Activated effector memory CD4-positive, alpha-beta T cell treated with anti-CD3 and anti-CD28 coated beads, Interleukin-2, amount 50 U/mL, for 16 hours (primary cell): ENCODE data around the gene ABHD10.

ENCODE experiments used
- DNase-seq: peaks from one replicate; pipeline ENCODE4 v3.0.0-alpha.2; 2020

The ABHD10 gene

GRCh38 chr3:112002096-112002971 is 23.5 kb downstream of the ABHD10 start:
- DNase-seq = peak; percentile 82

- DNase-seq = no peak
These were observed 24.7 kb downstream of the ABHD10 start for GRCh38 chr3:112003321-112004080.

- no peak for DNase-seq
These were observed 25.4 kb downstream of the ABHD10 start for GRCh38 chr3:112004187-112004586.

DNA sequence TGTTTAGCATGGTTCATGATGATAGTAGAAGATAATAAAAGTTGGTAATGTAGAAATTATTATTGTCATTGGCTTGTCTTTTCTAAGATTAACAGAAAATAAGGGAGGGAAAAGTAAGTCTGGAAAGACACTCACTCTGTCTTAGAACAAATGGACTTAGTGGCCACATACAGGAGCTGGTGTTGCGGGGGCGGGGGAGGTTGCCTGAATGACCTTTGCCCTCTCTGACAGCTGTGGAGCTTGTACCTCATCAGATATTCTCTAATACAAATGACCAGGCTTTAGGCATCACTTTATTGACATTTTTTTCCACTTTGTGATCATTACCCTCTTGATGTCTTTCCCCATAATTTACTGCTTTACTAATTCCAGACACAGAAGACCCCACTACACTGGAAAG is 25.8 kb downstream of the ABHD10 start:
- no peak for DNase-seq

DNA sequence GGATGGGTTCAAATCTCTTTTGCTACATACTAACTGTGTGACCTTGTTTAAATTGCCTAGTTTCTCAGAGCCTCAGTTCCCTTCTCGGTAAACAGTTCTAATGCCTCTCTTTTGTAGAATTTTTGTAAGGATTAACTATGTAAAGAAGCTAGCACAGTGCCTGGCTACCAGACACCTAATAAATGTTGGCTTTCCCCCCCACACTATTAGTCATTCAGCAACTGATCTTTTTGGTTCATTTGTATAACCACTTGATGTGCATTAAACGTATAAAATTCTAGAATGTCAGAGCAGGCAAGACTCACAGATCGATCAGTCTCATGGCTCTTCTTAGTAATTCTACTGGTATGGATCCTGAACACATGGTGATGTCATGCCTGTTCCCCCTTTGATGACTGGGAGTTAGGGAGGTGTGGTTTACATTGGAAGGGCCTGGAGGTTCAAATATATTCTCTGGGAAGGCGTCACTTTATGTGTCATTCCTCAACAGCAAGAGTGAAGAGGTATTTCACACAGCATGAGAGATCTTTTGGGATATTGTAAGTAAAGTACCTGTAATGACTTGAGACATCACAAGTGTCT is 26.4 kb downstream of the ABHD10 start:
- DNase-seq = no peak

GRCh38 chr3:112007633-112008032 is 28.8 kb downstream of the ABHD10 start:
- DNase-seq = no peak

GRCh38 chr3:112009670-112010069 is 30.8 kb downstream of the ABHD10 start:
- DNase-seq = no peak

DNA sequence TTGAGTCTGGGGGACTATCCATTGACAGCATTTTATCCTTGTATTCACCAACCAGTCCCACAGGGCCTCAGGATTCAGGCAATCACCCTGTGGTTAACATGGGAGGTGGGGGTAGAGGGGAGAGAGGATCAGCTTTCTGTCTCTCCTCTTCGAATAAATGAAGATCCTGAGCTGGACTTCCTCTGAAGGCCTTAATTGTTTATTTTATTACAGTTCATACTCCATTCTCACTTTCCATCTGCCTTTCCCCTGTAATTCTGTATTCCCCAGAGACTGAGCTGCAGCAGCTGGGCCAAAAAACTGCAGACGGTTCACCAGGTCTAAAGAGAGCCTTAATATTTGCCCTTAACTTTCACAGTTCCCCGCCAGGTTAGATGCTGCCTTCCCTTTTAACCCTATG is 31.8 kb downstream of the ABHD10 start:
- no peak for DNase-seq

- DNase-seq = no peak
These were observed 32.6 kb downstream of the ABHD10 start for GRCh38 chr3:112011376-112011940.

DNA sequence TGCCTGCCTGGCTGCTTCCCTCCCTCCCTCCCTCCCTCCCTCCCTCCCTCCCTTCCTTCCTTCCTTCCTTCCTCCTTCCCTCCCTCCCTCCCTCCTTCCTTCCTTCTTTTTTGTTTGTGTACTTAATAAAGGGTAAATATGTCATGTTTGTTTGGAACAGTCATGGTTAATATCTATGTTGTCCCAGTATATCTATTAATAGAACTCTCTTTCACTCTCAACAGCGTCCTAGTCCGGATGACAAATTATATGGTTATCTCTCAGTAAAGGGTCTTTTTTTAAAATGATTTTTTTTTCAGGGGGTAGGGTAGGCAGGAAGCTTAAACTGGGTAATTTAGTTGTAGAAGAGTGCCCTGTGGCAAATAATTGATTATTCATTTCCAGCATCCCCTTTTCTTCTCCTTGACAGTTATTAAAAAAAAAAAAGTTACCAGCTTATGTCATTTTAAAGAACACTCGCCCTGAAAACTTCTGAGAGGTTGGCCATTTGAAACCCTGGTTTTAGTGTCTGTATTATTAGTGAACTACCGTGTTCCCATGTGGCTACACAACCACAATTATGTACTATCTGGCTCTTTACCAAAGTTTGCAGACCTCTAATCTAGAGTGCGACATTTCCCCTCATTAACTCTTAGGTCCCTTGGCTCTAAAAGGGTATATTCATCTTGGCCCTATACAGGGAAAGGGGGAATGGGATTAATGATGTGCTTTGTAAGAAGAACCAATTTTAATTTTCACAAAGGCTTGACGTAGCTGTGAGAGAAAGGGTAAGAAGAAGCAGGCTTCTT is 33.6 kb downstream of the ABHD10 start:
- DNase-seq = no peak

- peak; percentile 84 for DNase-seq
These were observed 34.4 kb downstream of the ABHD10 start for GRCh38 chr3:112013058-112013783.

DNA sequence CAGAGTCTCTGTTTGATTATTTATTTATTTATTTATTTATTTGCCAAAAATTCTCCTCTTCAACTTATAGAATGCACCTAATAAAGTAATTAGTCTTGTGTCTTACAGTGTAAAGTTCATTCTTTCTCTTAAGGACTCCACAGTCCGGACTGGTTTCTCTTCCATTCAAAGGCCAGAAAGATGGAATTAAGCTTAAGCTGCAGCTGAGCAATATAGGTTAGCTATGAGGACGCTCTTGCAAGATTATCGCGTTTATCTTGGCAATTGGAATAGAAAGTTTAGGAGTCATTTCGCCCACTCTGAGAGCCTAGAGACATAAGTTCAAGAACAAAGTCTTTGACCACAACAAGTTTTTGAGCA is 34.9 kb downstream of the ABHD10 start:
- DNase-seq = no peak

- DNase-seq = no peak
These were observed 38.3 kb downstream of the ABHD10 start for GRCh38 chr3:112017091-112017490.

GRCh38 chr3:112018712-112019111 is 39.9 kb downstream of the ABHD10 start:
- no peak for DNase-seq

DNA sequence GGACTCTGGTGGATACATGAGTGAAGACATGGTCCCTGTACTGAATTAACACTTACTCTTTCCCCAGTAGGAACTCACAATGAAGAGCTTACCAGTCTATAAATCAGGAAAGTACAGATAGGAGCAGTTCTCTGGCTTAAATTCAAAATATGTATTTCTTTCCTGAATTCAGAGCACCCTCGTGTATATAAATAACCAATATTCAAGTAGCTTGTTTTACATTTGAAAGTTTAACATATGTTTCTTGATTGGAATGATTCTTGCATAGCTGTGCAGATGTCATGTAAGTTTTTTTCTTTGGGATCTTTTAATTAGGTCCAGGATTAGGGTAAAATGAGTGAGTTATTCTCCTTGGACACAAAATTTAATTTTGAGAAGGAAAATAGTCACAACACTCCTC is 40.9 kb downstream of the ABHD10 start:
- DNase-seq = no peak

DNA sequence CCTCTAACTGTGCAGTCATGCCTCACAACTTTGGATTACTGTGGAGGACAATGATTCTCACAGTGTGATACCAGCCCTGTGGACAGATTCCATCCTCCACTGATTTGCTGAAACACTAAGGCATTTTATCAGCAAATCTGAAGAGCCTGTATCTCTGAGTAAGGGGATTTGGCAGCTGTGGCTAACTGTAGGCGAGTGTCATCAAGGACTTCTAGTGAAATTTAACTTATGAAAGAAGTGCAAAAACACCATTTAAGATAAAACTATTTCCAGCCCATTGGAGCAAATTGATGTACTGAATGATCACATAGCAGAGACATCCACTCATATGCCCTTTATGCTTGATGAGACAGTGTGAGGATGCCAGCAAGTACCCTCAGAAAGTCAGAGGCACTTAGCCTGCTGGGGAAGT is 41.9 kb downstream of the ABHD10 start:
- no peak for DNase-seq

- no peak for DNase-seq
These were observed 48.3 kb downstream of the ABHD10 start for GRCh38 chr3:112027142-112027541.

DNA sequence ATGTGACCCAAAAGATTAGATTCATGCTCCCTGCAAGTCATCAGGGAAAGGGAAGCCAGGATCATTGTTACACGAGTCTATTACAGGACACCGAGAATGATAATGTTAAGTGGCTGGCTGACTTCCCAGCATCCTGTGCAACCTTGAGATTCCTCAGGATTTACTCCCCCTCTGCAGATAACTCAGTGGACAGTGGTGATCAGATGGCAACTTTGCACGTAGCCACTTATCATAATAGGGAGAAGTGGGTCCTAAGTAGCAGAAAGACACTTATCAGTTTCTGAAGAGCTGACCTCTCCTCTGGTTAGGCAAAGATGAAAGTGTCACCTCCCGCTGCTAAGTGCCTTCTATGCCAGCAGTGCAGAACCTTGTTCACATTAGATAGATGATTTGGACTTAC is 49.0 kb downstream of the ABHD10 start:
- no peak for DNase-seq

DNA sequence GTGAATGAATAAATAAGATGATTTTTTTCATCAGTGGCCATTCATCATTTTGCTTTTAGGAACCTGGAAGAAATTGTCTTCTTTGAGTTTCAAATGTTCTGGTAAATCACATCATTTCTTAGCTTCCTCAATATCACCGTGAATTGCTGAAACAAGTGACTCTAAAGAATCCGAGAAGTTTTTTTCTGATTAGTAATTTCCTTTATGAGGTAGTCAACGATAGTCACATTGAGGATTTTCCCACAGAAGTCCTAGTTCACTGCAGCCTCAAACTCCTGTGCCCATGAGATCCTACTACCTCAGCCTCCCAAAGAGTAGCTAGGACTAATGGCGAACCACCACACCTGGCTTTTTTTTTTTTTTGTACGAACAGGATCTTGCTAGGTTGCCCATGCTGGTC is 52.1 kb downstream of the ABHD10 start:
- DNase-seq = no peak

GRCh38 chr3:112032098-112032731 is 53.4 kb downstream of the ABHD10 start:
- no peak for DNase-seq

GRCh38 chr3:112034436-112034835 is 55.6 kb downstream of the ABHD10 start, which contains the start of gene TMPRSS7:
Gene TMPRSS7, plus strand, starts transcription at chr3:112034736. Its CDS starts 110 bp downstream, at chr3:112034846.
- DNase-seq = no peak
